SU-DHL-6 (cell line): ENCODE measurements around the gene GALR2.

ENCODE experiments used
- H2AFZ ChIP-seq: fragments of 200-600 bp; sonication (generic); 2 replicates; pipeline ENCODE4 v1.6.1; 2014; ENCODE audit warnings: low read depth, mild to moderate bottlenecking, moderate library complexity, mixed read lengths, antibody characterized with exemption, low read length; ENCODE audit not compliant: severe bottlenecking
- H3F3A ChIP-seq: fragments of 200-600 bp; shearing (Covaris generic); 2 replicates; pipeline ENCODE4 v1.6.0; 2016; ENCODE audit warnings: antibody characterized with exemption, mild to moderate bottlenecking; ENCODE audit not compliant: insufficient read depth
- H3K27ac ChIP-seq: fragments of 200-600 bp; sonication (generic); 2 replicates; pipeline ENCODE4 v1.5.1; 2016; ENCODE audit warnings: low read depth, mild to moderate bottlenecking, low read length, moderate library complexity, mixed read lengths
- H3K27me3 ChIP-seq: fragments of 200-600 bp; sonication (generic), shearing (Covaris generic); 2 replicates; pipeline ENCODE4 v1.6.0; 2014; ENCODE audit warnings: mild to moderate bottlenecking, low read length
- H3K36me3 ChIP-seq: fragments of 200-600 bp; sonication (generic); 2 replicates; pipeline ENCODE4 v1.6.1; 2014; ENCODE audit warnings: mild to moderate bottlenecking, low read length, mixed read lengths
- H3K4me2 ChIP-seq: fragments of 300-600, 200-600 bp; shearing (Covaris generic), sonication (generic); 2 replicates; pipeline ENCODE4 v1.6.0; 2014; ENCODE audit warnings: low read length, low read depth, mild to moderate bottlenecking; ENCODE audit not compliant: poor library complexity, severe bottlenecking
- H3K4me3 ChIP-seq: fragments of 200-600 bp; sonication (generic); 2 replicates; pipeline ENCODE4 v1.5.1; 2014; ENCODE audit warnings: antibody characterized with exemption, low read length, mild to moderate bottlenecking, mixed read lengths; ENCODE audit not compliant: insufficient read depth, poor library complexity, severe bottlenecking
- H3K79me2 ChIP-seq: fragments of 200-600 bp; sonication (generic); 2 replicates; pipeline ENCODE4 v1.6.1; 2014; ENCODE audit warnings: mild to moderate bottlenecking, low read length, moderate library complexity; ENCODE audit not compliant: insufficient read depth
- H3K9ac ChIP-seq: fragments of 200-600 bp; sonication (generic); 2 replicates; pipeline ENCODE4 v1.7.0; 2014; ENCODE audit warnings: mild to moderate bottlenecking, low read length
- H3K9me2 ChIP-seq: fragments of 200-600 bp; sonication (generic); replicated peaks from 2 replicates; pipeline ENCODE4 v1.6.1; 2014; ENCODE audit warnings: low read length; ENCODE audit not compliant: insufficient read depth
- H3K9me3 ChIP-seq: fragments of 200-600 bp; sonication (generic); 2 replicates; pipeline ENCODE4 v1.6.1; 2014; ENCODE audit warnings: low read length, mixed read lengths; ENCODE audit not compliant: insufficient read depth
- H4K20me1 ChIP-seq: fragments of 200-600 bp; sonication (generic); 2 replicates; pipeline ENCODE4 v1.6.1; 2014; ENCODE audit warnings: low read depth, mild to moderate bottlenecking, antibody characterized with exemption, low read length, moderate library complexity, mixed read lengths
- EZH2phosphoT487 ChIP-seq: fragments of 200-600 bp; sonication (generic), shearing (Covaris generic); conservative IDR thresholded peaks from 2 replicates; pipeline ENCODE4 v1.6.1; 2018; ENCODE audit warnings: mild to moderate bottlenecking, antibody characterized with exemption, low read length, moderate library complexity, mixed read lengths
- TF ChIP-seq, protein P1 (sequence below): fragments of 200-600 bp; sonication (generic); IDR thresholded peaks from one replicate; pipeline ENCODE4 v1.5.1; 2017; ENCODE audit warnings: antibody characterized with exemption, mild to moderate bottlenecking, low read length, moderate library complexity; ENCODE audit not compliant: insufficient read depth, poor library complexity, severe bottlenecking

GALR2 gene

GRCh38 chr17:76115138-76115754 lies 40.7 kb downstream of the GALR2 start:
- Histone ChIP-seq H3K4me3 (no peak overlapping the region), H3K27ac (no peak overlapping the region), H3K79me2 (no peaks in the 10 kb centered on the region), H2AFZ (no peak overlapping the region), H3K27me3 (no peaks in the 10 kb centered on the region), H4K20me1 (no peaks in the 10 kb centered on the region), H3K36me3 (no peaks in the 10 kb centered on the region), H3F3A (no peaks in the 10 kb centered on the region), H3K9me2 (no peaks in the 10 kb centered on the region), H3K9me3 (no peaks in the 10 kb centered on the region), H3K9ac (no peak overlapping the region), H3K4me2 (no peak overlapping the region)
- no peak for TF ChIP-seq EZH2phosphoT487
- TF ChIP-seq, protein P1, sequence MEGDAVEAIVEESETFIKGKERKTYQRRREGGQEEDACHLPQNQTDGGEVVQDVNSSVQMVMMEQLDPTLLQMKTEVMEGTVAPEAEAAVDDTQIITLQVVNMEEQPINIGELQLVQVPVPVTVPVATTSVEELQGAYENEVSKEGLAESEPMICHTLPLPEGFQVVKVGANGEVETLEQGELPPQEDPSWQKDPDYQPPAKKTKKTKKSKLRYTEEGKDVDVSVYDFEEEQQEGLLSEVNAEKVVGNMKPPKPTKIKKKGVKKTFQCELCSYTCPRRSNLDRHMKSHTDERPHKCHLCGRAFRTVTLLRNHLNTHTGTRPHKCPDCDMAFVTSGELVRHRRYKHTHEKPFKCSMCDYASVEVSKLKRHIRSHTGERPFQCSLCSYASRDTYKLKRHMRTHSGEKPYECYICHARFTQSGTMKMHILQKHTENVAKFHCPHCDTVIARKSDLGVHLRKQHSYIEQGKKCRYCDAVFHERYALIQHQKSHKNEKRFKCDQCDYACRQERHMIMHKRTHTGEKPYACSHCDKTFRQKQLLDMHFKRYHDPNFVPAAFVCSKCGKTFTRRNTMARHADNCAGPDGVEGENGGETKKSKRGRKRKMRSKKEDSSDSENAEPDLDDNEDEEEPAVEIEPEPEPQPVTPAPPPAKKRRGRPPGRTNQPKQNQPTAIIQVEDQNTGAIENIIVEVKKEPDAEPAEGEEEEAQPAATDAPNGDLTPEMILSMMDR: no peak

DNA sequence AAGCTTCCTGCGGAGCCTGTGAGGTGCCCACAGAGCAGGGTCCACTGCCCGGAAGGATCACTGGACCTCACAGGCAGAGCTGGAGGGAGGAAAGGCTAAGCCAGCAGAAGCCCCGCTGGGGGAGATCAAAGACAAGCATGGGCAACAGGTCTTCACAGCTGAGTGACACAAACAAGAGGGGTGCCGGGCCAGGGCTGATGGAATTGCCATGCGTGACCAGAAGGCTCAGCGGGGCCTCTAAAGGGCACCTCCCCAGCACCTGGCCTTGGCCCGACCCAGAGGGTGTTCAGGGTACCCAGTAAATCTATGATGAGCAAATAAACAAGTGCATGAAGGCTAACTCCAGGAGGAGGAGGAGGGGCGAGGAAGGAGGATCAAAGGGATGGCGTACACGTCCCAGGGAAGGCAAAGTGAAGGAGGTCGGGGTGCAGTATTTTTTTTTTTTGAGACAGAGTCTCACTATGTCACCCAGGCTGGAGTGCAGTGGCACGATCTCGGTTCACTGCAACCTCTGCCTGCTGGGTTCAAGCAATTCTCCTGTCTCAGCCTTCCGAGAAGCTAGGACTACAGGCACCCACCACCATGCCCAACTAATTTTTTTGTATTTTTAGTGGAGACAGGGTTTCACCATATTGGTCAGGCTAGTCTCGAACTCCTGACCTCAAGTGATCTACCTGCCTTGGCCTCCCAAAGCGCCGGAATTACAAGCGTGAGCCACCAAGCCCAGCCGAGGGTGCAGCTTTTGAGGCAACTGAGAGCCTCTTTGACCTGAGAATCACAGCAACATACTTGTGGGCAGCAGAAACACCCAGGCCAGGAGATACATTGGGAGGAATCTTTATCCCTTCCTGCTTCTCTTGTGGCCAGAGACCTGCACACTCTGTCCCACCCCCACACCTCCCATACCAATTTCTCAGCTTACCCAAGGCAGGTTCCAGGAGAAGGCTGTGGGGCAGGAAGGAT lies 45.1 kb downstream of the GALR2 start:
- no peak overlapping the region for H3K4me3 ChIP-seq
- H3K9ac ChIP-seq: no peak overlapping the region
- H3K27ac ChIP-seq: no peak overlapping the region
- H3K79me2 ChIP-seq: no peaks in the 10 kb centered on the region
- H3F3A ChIP-seq: no peaks in the 10 kb centered on the region
- H4K20me1 ChIP-seq: no peaks in the 10 kb centered on the region
- H3K9me2 ChIP-seq: no peaks in the 10 kb centered on the region
- H2AFZ ChIP-seq: no peak overlapping the region
- no peaks in the 10 kb centered on the region for H3K27me3 ChIP-seq
- H3K36me3 ChIP-seq: no peaks in the 10 kb centered on the region
- no peaks in the 10 kb centered on the region for H3K9me3 ChIP-seq
- H3K4me2 ChIP-seq: no peak overlapping the region
- TF ChIP-seq EZH2phosphoT487: no peak
- TF ChIP-seq, protein P1: no peak

- H3K27ac ChIP-seq: no peak overlapping the region
- H3K9me2 ChIP-seq: no peaks in the 10 kb centered on the region
- H3K4me2 ChIP-seq: no peak overlapping the region
- no peaks in the 10 kb centered on the region for H3K36me3 ChIP-seq
- no peaks in the 10 kb centered on the region for H3K9me3 ChIP-seq
- no peaks in the 10 kb centered on the region for H4K20me1 ChIP-seq
- no peak overlapping the region for H3K4me3 ChIP-seq
- H2AFZ ChIP-seq: no peak overlapping the region
- TF ChIP-seq, protein P1: no peak
- TF ChIP-seq EZH2phosphoT487: no peak
- H3K9ac ChIP-seq: no peak overlapping the region
- no peaks in the 10 kb centered on the region for H3K79me2 ChIP-seq
- H3F3A ChIP-seq: no peaks in the 10 kb centered on the region
- no peaks in the 10 kb centered on the region for H3K27me3 ChIP-seq
These were observed 46.1 kb downstream of the GALR2 start for GRCh38 chr17:76120658-76121008.
